HUES64 (cell line): ENCODE data around the gene SLC22A15.

Experiments
- H3K27ac ChIP-seq: 2 replicates; pipeline ENCODE4 v1.7.0; 2013; ENCODE audit warnings: low read depth, low read length, inconsistent platforms
- H3K27me3 ChIP-seq: 2 replicates; pipeline ENCODE4 v1.6.1; 2013; ENCODE audit warnings: mild to moderate bottlenecking, low read length; ENCODE audit not compliant: insufficient read depth
- H3K36me3 ChIP-seq: 2 replicates; pipeline ENCODE4 v1.6.1; 2013; ENCODE audit warnings: mild to moderate bottlenecking, low read length; ENCODE audit not compliant: insufficient read depth
- H3K4me1 ChIP-seq: 2 replicates; pipeline ENCODE4 v1.6.1; 2013; ENCODE audit warnings: mild to moderate bottlenecking, low read length, moderate library complexity; ENCODE audit not compliant: insufficient read depth
- H3K4me3 ChIP-seq: 2 replicates; pipeline ENCODE4 v1.5.1; 2013; ENCODE audit warnings: mild to moderate bottlenecking, low read length, moderate library complexity
- H3K9ac ChIP-seq: 2 replicates; pipeline ENCODE4 v1.6.1; 2013; ENCODE audit warnings: mild to moderate bottlenecking, low read depth, low read length
- H3K9me3 ChIP-seq: 2 replicates; pipeline ENCODE4 v1.6.1; 2013; ENCODE audit warnings: low read depth, low read length; ENCODE audit not compliant: insufficient read depth
- WGBS: fragments of 150-250, 120-280 bp; methylation state at CpG from one replicate; pipeline ENCODE4 v1.1.7; 2013; ENCODE audit warnings: missing lambda C conversion rate; 5-methylcytosine and 5-hydroxymethylcytosine counted together

The SLC22A15 gene

GRCh38 chr1:116076831-116077230, 100.5 kb downstream of the SLC22A15 start:
- 96% methylated on average over 2 of the region's 3 CpGs for WGBS

DNA sequence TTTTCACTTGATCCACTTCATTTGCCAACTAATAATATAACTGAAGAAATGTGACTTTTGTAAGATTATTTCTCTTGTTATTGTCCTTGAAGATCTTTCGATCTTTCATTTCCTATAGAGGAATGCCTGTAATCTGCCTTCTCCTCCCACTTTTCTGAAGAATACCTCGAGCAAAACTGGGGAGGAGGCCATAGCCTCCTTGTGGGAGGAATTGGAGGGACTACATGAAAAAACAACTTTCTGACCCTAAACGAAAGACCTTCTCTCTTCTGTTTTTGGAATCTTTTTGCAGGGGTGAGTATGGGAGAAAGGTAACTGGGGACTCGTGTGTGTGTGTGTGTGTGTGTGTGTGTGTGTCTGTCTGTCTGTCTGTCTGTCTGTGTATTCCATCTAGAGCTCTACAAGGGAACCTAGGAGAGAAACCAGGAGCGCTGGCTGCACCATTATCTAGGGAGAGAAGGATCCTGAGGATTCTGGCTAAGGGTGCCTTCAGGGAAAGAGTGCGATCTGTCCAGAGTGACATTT, 102.4 kb downstream of the SLC22A15 start:
- Histone ChIP-seq H3K27ac (no peak overlapping the region), H3K27me3 (no peaks in the 10 kb centered on the region), H3K9ac (no peak overlapping the region), H3K4me3 (no peak overlapping the region), H3K4me1 (0 out of 2 replicates have a peak, but pooled peaks cover 3% of the 10 kb centered on the region), H3K9me3 (no peaks in the 10 kb centered on the region), H3K36me3 (no peaks in the 10 kb centered on the region)
- 81% methylated on average over 4 of the region's 6 CpGs for WGBS

More at GRCh38 chr1:116076831-116077230, 100.5 kb downstream of the SLC22A15 start:
- Histone ChIP-seq H3K4me3 (no peak overlapping the region), H3K36me3 (no peaks in the 10 kb centered on the region), H3K4me1 (0 out of 2 replicates have a peak, but pooled peaks cover 3% of the 10 kb centered on the region), H3K9me3 (no peaks in the 10 kb centered on the region), H3K27ac (no peak overlapping the region), H3K9ac (no peak overlapping the region), H3K27me3 (no peaks in the 10 kb centered on the region)

GRCh38 chr1:116087628-116088027, 111.3 kb downstream of the SLC22A15 start:
- Histone ChIP-seq H3K36me3 (no peaks in the 10 kb centered on the region), H3K27ac (no peak overlapping the region), H3K4me3 (no peak overlapping the region), H3K9me3 (peaks cover 10% of the 10 kb centered on the region), H3K9ac (no peak overlapping the region), H3K27me3 (no peaks in the 10 kb centered on the region), H3K4me1 (no peaks in the 10 kb centered on the region)

DNA sequence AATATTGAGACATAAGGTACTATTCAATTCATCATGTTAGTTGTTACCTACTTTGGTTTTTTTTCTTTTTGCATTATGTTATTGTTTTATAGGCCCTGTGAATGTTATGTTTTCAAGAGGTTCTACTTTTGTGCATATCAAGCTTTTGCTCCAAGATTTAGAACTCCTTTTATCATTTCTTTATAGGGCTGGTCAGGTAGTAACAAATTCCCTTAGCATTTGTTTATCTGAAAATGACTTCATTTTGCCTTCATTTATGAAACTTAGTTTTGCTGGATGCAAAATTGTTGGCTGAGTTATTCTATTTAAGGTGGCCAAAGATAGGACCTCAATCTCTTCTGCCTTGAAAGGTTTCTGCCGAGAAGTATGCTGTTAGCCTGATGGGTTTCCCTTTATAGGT, 113.6 kb downstream of the SLC22A15 start:
- Histone ChIP-seq H3K4me1 (no peaks in the 10 kb centered on the region), H3K9ac (no peak overlapping the region), H3K27me3 (no peaks in the 10 kb centered on the region), H3K9me3 (peaks cover 16% of the 10 kb centered on the region), H3K4me3 (no peak overlapping the region), H3K27ac (no peak overlapping the region), H3K36me3 (no peaks in the 10 kb centered on the region)
- WGBS, result 89% methylated on average over 1 of the region's 1 CpG

DNA sequence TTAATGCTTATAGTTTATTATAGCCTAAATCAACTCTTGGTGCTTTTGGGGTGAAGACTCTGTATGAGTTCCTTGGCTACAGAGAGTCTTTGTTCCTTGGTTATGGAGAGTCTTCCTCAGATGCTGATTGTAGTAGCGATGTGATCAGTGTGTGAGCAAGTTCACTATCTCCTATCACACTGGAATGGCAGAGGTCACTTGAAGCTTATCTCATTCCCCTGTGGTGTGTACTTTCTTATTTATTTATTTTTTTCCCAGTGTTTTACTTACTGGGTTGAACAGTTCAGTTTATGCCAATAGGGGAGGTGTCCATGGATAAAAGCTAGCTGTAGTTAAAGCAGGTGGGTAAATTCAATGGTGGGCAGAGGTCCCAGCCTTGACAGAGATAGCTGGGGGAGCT, 114.8 kb downstream of the SLC22A15 start:
- Histone ChIP-seq H3K4me3 (no peak overlapping the region), H3K9ac (no peak overlapping the region), H3K4me1 (no peaks in the 10 kb centered on the region), H3K27me3 (no peaks in the 10 kb centered on the region), H3K27ac (no peak overlapping the region), H3K9me3 (peaks cover 27% of the 10 kb centered on the region), H3K36me3 (no peaks in the 10 kb centered on the region)
- WGBS, result no CpG with 5 or more reads among the region's 1 CpG

DNA sequence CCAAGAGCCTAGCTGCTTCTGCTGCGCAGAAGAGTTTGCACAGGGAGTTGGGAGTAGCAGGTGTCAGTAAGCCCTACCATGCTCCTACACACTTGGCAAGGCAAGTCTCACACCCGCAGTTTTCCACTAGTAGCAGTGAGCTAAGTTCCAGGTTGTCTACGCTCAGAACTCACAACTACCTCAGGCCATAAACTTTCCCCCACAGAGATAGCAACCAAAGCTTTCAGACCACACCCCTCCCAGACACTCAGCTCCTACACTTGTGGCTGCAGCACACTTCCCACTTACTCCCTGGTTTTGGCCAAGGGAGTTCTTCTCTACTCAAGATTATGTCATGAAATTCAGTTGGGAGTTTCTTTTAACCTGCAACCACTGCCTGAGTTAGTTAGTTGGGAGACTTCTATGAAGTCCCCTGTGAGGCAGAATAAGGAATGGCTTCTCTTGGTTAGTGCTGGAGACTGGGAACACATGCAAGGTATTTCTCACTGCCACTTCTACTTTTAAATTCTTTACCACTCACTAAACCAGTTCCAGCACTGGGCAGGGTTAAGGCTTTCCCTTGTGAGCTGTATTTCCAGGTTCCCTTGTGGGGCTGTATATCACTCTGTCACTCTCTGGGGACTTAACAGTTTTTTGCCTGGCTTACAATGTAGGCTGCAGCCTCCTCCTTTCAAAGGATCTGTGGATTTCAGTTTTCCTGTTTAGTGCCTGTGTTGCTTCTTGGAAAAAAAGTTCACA, 116.6 kb downstream of the SLC22A15 start:
- no peaks in the 10 kb centered on the region for H3K27me3 ChIP-seq
- no peak overlapping the region for H3K27ac ChIP-seq
- no peaks in the 10 kb centered on the region for H3K36me3 ChIP-seq
- H3K9ac ChIP-seq, result no peak overlapping the region
- peaks cover 28% of the 10 kb centered on the region for H3K9me3 ChIP-seq
- WGBS, result 63% methylated on average over 3 of the region's 3 CpGs
- H3K4me3 ChIP-seq, result no peak overlapping the region
- H3K4me1 ChIP-seq, result no peaks in the 10 kb centered on the region

DNA sequence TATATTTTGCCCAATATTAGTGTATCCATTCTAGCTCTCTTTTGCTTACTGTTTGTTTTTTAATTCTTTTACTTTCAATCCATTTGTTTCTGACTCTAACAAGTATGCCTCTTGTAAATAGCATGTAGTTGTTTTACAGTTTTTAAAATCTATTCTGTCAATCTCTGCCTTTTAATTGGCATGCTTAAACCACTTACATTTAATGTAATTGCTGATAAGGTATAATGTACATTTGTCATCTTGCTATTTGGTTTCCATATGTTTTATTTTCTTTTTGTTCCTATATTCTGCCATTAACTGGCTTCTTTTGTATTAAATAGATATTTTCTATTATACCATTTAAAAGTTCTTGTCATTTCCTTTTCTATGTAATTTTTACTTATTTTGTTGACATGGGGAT, 118.7 kb downstream of the SLC22A15 start:
- peaks cover 23% of the 10 kb centered on the region for H3K9me3 ChIP-seq
- no peaks in the 10 kb centered on the region for H3K36me3 ChIP-seq
- H3K9ac ChIP-seq, result no peak overlapping the region
- no peaks in the 10 kb centered on the region for H3K4me1 ChIP-seq
- no peak overlapping the region for H3K4me3 ChIP-seq
- H3K27ac ChIP-seq, result no peak overlapping the region
- H3K27me3 ChIP-seq, result no peaks in the 10 kb centered on the region

- H3K9ac ChIP-seq, result no peak overlapping the region
- H3K27ac ChIP-seq, result no peak overlapping the region
- H3K36me3 ChIP-seq, result no peaks in the 10 kb centered on the region
- no peaks in the 10 kb centered on the region for H3K27me3 ChIP-seq
- H3K9me3 ChIP-seq, result peaks cover 18% of the 10 kb centered on the region
- no peak overlapping the region for H3K4me3 ChIP-seq
- H3K4me1 ChIP-seq, result no peaks in the 10 kb centered on the region
- 93% methylated on average over 1 of the region's 1 CpG for WGBS
Observed at GRCh38 chr1:116096013-116096618, 119.8 kb downstream of the SLC22A15 start.

DNA sequence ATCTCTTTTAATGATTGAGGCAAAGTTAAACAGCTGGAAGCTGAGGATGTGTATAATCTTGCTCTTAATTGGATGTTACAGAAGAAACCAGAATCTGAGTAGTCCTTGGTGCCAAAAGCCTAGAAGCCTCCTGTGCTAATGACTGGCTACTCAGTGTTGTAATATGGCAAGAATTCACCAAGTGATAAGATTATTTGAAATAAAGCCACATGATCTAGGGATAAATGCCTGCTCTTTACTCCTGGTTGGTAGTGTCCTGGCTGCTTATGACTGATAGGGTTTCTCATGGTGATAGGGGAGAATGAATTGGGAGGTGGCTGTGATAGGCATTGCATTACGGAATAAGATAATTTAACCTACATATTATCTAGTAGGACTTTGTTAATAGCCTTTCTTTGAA, 121.3 kb downstream of the SLC22A15 start:
- no peak overlapping the region for H3K4me3 ChIP-seq
- peaks cover 18% of the 10 kb centered on the region for H3K9me3 ChIP-seq
- no peak overlapping the region for H3K27ac ChIP-seq
- H3K9ac ChIP-seq, result no peak overlapping the region
- no peaks in the 10 kb centered on the region for H3K36me3 ChIP-seq
- H3K4me1 ChIP-seq, result no peaks in the 10 kb centered on the region
- no peaks in the 10 kb centered on the region for H3K27me3 ChIP-seq
- no CpG with 5 or more reads among the region's 1 CpG for WGBS

GRCh38 chr1:116099379-116099778, 123.1 kb downstream of the SLC22A15 start:
- H3K27me3 ChIP-seq, result no peaks in the 10 kb centered on the region
- WGBS, result 93% methylated on average over 4 of the region's 4 CpGs
- no peaks in the 10 kb centered on the region for H3K36me3 ChIP-seq
- H3K27ac ChIP-seq, result no peak overlapping the region
- H3K4me1 ChIP-seq, result no peaks in the 10 kb centered on the region
- H3K9me3 ChIP-seq, result peaks cover 17% of the 10 kb centered on the region
- H3K4me3 ChIP-seq, result no peak overlapping the region
- no peak overlapping the region for H3K9ac ChIP-seq

DNA sequence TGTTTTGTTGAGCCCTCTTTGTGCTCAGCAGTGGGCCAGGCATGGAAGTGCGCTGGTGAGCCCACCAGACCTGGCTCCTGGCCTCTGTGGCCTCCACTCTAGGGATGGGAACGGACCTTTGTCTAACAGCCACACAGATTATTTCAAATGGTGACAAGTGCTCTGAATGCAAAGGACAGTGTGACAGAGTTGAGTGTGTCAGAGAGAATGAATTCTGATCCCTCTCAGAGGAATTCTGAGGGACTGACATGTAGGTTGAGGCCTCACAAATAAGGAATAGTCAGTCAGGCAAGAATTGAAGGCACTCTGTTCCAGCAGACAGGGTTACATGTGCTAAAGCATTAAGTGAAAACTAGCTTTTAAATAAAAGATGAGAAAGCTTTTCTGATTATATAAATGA, 123.6 kb downstream of the SLC22A15 start:
- H3K9me3 ChIP-seq, result peaks cover 12% of the 10 kb centered on the region
- no peaks in the 10 kb centered on the region for H3K36me3 ChIP-seq
- no peaks in the 10 kb centered on the region for H3K4me1 ChIP-seq
- H3K27ac ChIP-seq, result no peak overlapping the region
- WGBS, result 99% methylated on average over 2 of the region's 2 CpGs
- H3K9ac ChIP-seq, result no peak overlapping the region
- no peak overlapping the region for H3K4me3 ChIP-seq
- no peaks in the 10 kb centered on the region for H3K27me3 ChIP-seq
